ENCODE measurements around the gene MYO1D. TPM values are rescaled to one million over a fixed set of nuclear protein-coding genes. Genes with fewer than 3 reads are reported as not detected.

Gene MYO1D
- total RNA-seq, 1 donor from 2014 or later, result 38.9 TPM

GRCh38 chr17:32486111-32486700, 390.7 kb downstream of the MYO1D start:
- peak; percentile 48 for DNase-seq

DNA sequence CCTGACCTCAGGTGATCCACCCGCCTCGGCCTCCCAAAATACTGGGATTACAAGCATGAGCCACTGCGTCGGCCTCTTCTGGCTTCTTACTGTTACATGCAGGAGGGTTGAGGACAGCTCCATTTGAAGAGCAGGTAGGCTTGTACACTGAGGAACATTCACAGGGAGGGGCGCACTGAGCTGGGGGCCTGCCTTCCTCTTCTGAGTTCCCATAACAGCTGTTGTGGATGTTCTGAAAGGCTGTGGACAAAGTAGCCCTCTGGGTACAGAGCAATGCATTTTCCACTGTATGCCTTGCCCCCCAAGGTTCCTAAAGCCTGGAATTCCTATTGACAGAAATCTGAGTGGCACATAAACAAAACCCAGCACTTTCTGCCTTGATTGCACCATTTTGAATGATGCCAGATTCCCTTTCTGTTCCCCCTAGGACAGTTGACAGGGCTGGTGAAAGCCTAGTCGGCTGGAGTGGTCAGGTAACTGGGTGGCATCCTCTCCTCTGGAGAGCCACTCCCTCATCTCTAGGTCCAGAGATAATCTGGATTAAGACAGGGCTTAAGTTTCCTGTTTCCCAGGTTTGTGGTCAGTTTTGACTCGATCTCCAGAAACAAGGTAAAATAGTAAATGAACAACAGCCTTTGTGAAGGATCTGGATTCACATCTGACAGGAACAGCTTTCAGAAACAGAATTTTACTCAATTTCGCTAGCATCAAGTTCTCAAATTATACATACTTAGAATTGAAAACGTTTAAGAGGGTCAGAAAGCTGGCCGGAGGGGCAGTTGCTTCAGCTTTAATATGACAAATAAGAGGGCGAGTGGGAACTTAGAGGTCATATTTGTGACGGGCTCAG, 391.4 kb downstream of the MYO1D start:
- no peak for DNase-seq

DNA sequence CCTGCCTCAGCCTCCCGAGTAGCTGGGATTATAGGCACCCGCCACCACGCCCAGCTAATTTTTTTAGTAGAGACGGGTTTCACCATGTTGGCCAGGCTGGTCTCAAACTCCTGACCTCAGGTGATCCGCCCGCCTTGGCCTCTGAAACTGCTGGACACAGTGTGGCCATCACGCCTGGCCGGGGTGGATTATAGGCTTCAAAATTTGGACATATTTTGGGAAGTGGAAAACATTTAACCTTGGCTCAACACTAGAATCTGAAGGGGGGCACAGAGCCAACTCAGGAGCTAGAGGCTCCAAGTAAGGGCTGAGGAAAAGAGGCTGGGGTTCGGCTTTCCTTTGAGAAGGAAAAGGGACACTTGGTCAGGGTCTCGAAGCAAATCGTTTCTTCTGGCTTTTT, 392.3 kb downstream of the MYO1D start:
- DNase-seq, result no peak

DNA sequence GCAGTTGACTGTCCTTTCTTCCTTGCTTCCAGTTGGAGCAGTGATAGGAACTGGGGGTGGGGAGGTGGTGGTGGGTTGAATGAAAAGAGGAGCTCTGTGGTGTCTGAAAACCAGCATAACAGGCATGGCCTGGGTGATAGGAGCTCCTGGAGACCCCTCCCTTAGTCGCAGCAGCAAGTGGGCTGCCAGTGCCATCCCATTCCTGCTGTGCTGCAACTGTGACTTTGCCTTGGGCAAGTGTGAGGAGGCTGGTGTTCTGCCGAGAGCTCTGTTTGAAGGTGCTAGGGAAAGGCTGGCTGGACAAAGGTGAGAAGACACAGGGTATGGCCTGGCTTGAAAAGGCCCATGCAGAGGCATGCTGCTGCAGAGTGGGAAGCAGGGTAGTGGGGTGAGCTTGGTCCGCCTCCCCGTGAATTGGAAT, 392.9 kb downstream of the MYO1D start:
- DNase-seq, result no peak

DNA sequence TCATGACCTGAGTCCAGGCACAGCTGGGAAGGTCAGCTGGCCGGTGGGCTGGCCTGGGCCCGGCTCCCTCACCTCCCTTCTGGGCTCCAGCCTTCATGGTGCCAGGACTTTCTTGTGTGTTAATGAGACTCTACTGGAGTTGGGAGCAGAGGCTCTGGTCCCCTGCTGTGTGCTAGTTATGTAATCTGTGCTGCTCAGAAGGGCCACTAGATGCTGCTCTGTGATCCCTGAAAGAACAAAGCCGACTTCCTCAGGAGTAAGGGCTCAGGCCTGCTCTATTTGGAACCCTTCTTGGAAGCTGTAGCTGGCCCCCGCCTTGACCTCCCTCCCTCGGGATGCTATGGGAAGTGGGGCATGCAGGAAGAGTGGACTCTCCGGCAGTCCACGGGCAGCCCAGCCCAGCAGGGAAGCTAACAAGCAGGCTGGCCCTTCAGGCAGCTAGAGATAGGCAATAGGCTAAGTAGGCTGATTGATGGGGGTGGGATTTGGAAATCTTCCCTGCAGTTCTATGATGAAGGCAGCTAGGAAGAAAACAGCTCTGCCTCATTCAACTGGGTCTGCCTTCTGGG, 393.4 kb downstream of the MYO1D start:
- peak; percentile 87 for DNase-seq

DNA sequence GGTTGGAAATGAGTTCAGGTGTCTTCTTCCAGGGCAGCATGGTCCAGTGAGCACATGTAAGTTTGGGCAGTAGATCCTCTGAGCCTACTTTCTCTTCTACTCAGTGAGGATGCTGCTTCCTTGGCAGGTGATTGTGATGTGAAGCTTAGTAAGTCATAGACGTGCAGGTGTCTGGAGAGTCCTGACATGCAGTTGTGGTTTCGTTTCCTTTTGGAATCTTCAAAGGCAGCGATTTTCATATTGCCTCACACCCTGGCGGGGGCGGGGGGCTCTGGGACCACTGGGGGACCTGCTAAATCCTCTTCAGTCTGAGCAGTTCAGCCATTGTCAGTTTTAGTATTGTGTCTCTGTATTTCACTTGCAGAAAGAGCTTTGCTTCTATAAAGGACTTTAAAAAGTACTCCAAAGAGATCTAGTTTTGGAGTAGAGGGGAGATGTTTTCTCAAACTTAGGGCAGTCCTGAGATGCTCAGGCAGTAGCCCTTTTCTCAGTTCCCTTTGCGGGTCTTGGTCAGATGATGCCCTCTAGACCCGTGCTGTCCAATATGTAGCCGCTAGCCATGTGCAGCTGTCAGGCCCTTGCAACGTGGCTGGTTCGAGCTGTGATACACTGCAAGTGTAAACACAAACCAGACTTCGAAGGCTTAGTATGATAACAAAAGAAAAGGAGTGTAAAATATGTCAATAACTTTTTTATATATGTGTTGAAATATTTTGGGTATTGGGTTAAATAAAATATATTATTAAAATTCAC, 394.2 kb downstream of the MYO1D start:
- DNase-seq, result no peak

DNA sequence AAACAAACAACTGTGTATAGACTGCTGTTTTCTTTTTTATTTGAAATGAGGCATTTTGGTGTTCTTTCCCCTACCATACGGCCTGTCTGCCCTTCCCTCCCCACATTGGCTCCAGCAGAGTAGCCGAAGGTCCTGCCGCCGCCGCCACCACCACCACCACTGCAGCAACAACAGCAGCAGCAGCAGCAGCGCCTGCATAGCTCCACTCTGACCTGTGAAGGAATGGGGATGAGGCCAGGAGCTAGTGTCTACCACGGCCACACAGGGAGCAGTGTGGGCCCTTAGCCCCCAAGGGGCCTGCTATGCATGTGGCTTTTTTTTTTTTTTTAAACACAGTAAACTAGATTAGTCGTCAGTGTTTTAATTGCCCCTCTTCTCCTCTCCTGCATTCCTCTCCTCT, 395.7 kb downstream of the MYO1D start:
- no peak for DNase-seq

DNA sequence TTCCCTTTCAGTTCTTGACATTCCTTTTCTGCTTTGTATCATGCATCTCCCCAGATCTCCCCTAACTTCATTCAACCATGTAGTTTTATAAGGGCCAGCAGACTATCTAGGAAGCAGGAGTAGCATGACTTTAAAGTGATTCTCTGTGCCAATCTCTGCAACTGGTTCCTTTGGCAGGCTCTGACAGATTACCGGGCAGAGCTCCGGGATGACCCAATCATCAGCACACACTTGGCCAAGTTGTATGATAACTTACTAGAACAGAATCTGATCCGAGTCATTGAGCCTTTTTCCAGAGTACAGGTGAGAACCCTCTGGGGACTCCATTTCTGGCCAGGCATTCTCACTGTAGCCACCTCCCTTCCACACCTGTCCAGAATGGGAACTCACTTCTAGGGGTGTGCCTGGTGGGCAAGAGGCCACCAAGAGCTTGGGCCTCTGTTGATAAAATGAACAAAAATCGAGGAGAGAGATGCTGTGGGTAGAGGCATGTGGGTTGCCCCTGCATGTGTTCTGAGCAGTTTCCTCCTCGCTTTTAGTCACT, 397.8 kb downstream of the MYO1D start:
- no peak for DNase-seq

DNA sequence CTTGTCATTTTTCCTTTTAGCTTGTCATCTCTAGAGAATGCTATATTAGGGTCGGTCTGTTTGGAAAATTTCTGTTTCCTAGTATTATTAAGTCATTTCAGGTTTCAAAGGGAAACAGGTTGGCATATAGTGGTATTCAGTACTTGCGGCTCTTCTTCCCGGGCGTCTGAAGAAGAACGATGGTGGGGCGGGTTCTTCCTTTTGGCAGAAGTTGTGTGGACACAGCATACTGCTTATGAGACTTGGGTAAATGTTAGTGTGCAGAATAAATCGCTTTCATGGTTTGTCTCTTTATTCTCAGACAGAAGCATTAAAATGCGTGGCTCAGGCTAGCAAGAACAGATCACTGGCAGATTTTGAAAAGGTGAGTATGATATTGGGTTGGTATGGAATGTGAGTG, 399.7 kb downstream of the MYO1D start:
- no peak for DNase-seq

DNA sequence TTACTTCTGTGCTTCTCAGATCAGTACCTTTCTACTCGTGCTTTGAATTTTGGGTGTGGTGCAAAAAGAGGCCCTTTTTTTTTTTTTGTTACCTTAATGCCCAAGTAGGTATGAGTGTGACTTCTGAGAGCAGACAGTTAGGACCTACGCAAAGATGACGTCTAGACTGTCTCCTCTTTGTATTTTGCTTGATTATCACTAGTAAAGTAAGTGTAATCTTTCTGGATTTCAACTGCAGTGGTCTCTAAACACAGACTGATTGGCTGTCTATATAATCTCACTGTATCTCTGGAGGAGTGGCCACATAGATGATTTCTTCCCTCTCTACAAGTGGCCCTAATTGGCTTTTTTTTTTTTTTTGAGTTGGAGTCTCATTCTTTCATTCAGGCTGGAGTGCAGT, 401.7 kb downstream of the MYO1D start:
- no peak for DNase-seq

DNA sequence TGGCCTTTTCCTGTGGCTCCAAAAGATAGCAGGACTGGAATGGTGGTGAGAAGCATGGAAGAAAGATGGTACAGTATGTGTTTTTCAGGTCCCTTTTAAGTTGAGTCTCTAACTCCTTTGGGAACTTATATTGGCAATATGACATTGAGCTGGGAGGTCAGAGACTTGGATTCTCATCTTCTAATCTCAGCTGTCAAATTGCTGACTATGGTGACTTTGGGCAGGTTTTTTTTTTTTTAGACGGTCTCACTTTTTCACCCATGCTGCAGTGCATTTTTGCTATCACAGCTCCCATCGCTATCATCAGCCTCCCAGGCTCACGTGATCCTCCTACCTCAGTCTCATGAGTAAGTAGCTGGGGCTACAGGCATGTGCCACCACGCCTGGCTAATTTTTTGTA, 405.3 kb downstream of the MYO1D start:
- no peak for DNase-seq

DNA sequence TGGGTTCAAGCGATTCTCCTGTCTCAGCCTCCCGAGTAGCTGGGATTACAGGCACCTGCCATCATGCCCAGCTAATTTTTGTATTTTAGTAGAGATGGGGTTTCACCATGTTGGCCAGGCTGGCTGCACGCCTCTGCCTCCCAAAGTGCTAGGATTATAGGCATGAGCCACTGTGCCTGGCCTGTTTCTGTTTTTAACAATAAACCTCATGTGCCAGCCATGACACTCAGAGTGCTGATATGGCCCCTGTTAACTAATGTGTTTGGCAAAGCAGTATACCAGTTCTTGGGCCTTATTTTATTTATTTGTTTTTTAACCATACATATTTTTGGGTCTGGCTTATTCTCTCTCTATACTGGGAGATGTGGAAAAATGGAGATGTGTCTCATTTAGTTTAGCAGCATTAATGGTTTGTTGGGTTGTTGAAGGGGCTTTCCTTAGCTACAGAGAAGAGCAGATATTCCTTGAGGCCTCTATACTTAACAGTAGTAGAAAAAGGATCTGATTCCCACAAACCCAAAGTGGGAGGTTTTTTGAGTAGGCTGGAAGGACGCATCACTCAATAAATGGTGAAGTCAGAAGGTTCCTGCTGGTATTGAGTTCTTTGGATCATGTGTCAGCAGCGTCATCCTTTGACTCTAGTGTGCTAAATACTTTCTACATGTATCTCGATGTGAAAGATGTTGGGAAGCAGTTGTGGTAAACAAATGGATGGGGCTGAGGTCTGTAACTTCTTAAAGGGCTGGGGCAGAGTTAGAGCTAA, 406.3 kb downstream of the MYO1D start:
- no peak for DNase-seq

DNA sequence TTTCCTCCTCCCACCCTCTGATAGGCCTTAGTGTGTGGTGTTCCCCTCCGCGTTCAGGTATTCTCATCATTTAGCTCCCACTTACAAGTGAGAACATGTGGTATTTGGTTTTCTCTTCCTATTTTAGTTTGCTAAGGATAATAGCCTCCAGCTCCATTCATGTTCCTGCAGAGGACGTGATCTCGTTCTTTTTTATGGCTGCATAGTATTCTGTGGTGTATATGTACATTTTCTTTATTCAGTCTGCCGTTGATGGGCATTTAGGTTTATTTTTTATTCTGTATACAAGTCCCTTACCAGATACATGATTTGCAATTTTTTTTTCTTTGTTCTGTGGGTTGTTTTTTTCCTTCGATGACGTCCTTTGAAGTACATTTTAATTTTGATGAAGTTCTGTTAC, 409.0 kb downstream of the MYO1D start:
- DNase-seq, result no peak

DNA sequence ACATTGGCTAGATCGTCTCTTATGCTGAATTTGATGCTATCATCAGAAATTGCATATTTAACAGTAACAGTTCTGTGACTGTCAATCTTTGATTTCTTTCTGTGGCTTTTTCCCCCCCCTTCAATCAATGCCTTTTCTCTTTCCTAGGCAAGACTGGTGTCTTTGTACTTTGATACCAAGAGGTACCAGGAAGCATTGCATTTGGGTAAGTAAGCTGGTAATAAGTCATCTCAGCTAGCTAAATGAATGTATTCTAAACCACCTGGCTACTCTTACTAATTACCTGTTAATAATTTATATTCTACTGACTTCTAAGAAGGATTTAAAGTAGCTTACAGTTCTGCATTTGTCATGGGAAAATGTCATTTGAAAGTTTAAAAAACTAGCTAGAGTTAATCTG, 412.6 kb downstream of the MYO1D start:
- DNase-seq, result no peak

- no peak for DNase-seq
Measured at GRCh38 chr17:32463304-32463703, 413.6 kb downstream of the MYO1D start.

- peak; percentile 5 for DNase-seq
Measured at GRCh38 chr17:32461853-32462617, 414.9 kb downstream of the MYO1D start.

GRCh38 chr17:32461498-32461852, 415.4 kb downstream of the MYO1D start:
- no peak for DNase-seq

DNA sequence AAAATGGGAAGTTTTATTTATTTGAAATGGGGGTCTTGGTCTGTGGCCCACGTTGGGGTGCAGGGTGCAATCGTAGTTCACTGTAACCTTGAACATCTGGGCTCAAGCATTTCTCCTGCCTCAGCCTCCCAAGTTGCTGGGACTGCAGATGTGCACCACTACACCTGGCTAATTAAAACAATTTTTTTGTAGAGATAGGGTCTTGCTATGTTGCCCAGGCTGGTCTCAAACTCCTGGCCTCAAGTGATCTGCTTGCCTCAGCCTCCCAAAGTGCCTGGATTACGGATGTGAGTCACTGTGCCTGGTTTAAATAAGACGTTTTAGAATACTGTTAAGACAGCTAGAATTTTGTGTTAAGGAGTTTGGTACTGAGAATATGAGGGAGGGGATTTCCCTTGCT, 416.9 kb downstream of the MYO1D start:
- DNase-seq, result no peak

DNA sequence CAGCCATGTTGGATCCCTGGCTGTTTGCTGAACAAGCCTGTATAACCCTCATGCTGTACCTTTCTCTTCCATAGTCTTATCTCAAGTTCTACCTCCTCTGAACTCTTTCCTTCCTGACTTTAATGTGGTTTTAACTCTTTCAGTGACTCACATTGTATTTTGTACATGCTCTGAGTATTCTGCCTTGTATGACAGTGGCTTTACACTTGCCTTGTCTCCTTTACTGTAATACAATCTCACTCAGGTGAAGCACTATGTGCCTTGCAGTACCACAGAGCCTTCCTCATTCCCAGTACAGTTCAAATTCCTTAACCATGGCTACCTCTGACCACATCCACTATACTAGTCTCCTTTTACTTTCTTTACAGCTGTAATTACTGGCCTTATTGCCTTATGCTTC, 418.6 kb downstream of the MYO1D start:
- no peak for DNase-seq

GRCh38 chr17:32453370-32453769, 423.6 kb downstream of the MYO1D start:
- no peak for DNase-seq

DNA sequence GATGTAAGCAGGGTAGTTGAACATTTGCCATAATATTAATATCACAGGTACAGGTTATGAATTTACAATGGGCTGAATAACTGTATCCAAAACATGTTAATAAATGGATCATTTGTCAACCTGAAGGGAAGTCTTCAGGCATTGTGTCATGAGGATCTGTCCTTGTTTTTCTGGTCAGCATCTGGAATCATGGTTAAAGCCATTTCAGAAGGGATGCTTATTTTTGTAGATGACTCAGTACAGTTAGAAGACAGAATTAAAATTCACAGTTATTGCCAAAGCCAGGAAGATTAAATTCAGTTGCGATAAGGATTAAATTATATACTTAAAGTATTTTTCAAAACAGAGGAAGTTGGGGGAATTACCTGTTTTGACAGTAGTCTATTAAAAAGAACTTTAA, 424.6 kb downstream of the MYO1D start:
- no peak for DNase-seq
